Spleen (tissue), 7 donors: ENCODE measurements around the gene C1QTNF2.

Experiments
- CTCF ChIP-seq, 11 experiments: fragments of 200-600 bp in 7 of 11; fragments of 450-650 bp in 4 of 11; sonication (generic) in 4 of 11; IDR thresholded peaks in 8 of 11; conservative IDR thresholded peaks in 3 of 11; 1 replicate in 7 of 11; 2 replicates in 4 of 11; pipeline versions ENCODE4 v1.4.0 to v1.8.0; 2016 to 2021; ENCODE audit warnings: antibody characterized with exemption in 11 of 11, inconsistent platforms in 4 of 11, mild to moderate bottlenecking in 1 of 11
- POLR2A ChIP-seq, 3 donors: fragments of 450-650 bp; IDR thresholded peaks; one replicate each; pipeline ENCODE4 v1.5.1; 2017; ENCODE audit warnings: antibody characterized with exemption in 3 of 3, mild to moderate bottlenecking in 1 of 3
- POLR2AphosphoS5 ChIP-seq, 3 donors: sonication (generic); formaldehyde crosslinking; IDR thresholded peaks; one replicate each; pipeline ENCODE4 v1.5.1; 2017; ENCODE audit warnings: antibody characterized with exemption in 3 of 3
- donor health status: DM: no; HTN: no; CAD: no; lungs with moderate emphysema.
- donor health status: DM: no; HTN: no; CAD: no.
- donor health status: DM: no; HTN: no; CAD: no.

DNA sequence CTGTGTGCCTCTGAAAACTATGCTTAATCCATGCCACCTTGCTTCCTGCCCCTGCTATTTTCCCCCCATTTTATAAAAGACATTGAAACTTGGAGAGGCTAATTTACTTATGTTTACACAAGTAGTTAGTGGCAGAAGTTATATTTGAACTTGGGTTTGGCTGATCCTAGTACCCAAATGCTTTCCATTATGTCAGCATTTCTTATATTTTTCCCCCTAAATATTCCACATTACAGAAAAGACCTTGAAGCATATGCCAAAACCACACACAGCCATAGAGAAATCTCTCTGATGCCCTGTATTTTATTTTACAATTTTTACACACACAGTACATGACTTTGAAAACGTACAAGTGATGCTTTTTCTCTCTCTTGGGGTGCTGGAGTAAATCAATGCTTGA lies 11.2 kb downstream of the C1QTNF2 start:
- no peak for TF ChIP-seq CTCF (IDR thresholded peaks at IDR 0.05 in 8 of 11, conservative IDR thresholded peaks at IDR 0.05 in 3 of 11)
- no peak for TF ChIP-seq POLR2A (IDR thresholded peaks at IDR 0.05)
- TF ChIP-seq POLR2AphosphoS5 (IDR thresholded peaks at IDR 0.05): no peak
